Astrocyte (in vitro differentiated cells and primary cell): ENCODE data around the gene ZBTB7B. TPM values are rescaled to one million over a fixed set of nuclear protein-coding genes. Genes with fewer than 3 reads are reported as not detected.

Experiments
- DNase-seq: peaks from one replicate; pipeline ENCODE4 v3.0.0-alpha.2; 2010; ENCODE audit warnings: low read depth
- FAIRE-seq: peaks from 2 replicates; lab custom pipeline; 2011; peaks lifted over from hg19 to GRCh38; lab: Jason Lieb, UNC
- H2AFZ ChIP-seq: 2 replicates; pipeline ENCODE4 v1.6.0; 2012; ENCODE audit warnings: low read depth, low read length, inconsistent platforms
- H3K27ac ChIP-seq: 2 replicates; pipeline ENCODE4 v1.5.1; 2011; ENCODE audit warnings: low read depth, low read length, inconsistent platforms
- H3K27me3 ChIP-seq: 2 replicates; pipeline ENCODE4 v1.6.0; 2011; ENCODE audit warnings: low read length, inconsistent platforms; ENCODE audit not compliant: insufficient read depth
- H3K36me3 ChIP-seq: 2 replicates; pipeline ENCODE4 v1.5.1; 2011; ENCODE audit warnings: low read length, inconsistent platforms; ENCODE audit not compliant: insufficient read depth
- H3K4me1 ChIP-seq: 2 replicates; pipeline ENCODE4 v1.5.1; 2011; ENCODE audit warnings: low read length, inconsistent platforms; ENCODE audit not compliant: insufficient read depth
- H3K4me2 ChIP-seq: 2 replicates; pipeline ENCODE4 v1.6.0; 2012; ENCODE audit warnings: low read length, inconsistent platforms
- H3K4me3 ChIP-seq: 2 replicates; pipeline ENCODE4 v1.5.1; 2011; ENCODE audit warnings: low read depth, mild to moderate bottlenecking, low read length, inconsistent platforms; ENCODE audit not compliant: insufficient read depth
- H3K79me2 ChIP-seq: 2 replicates; pipeline ENCODE4 v1.6.0; 2012; ENCODE audit warnings: mild to moderate bottlenecking, low read length, inconsistent platforms; ENCODE audit not compliant: insufficient read depth
- H3K9ac ChIP-seq: 2 replicates; pipeline ENCODE4 v1.6.0; 2012; ENCODE audit warnings: mild to moderate bottlenecking, low read length, inconsistent platforms
- H3K9me3 ChIP-seq: 2 replicates; pipeline ENCODE4 v1.5.1; 2012; ENCODE audit warnings: low read depth, mild to moderate bottlenecking, low read length, inconsistent platforms; ENCODE audit not compliant: insufficient read depth
- H4K20me1 ChIP-seq: 2 replicates; pipeline ENCODE4 v1.6.0; 2012; ENCODE audit warnings: low read length, inconsistent platforms; ENCODE audit not compliant: insufficient read depth
- H3K27ac Mint-ChIP-seq: one replicate; pipeline ENCODE4 v1.8.0; 2021; ENCODE audit warnings: mild to moderate bottlenecking, mixed read lengths; ENCODE audit not compliant: unreplicated experiment
- H3K27me3 Mint-ChIP-seq: one replicate; pipeline ENCODE4 v1.8.0; 2021; ENCODE audit warnings: low read depth, mixed read lengths; ENCODE audit not compliant: unreplicated experiment
- H3K36me3 Mint-ChIP-seq: one replicate; pipeline ENCODE4 v1.8.0; 2021; ENCODE audit warnings: low read depth, mixed read lengths; ENCODE audit not compliant: unreplicated experiment
- H3K4me1 Mint-ChIP-seq: one replicate; pipeline ENCODE4 v1.8.0; 2021; ENCODE audit warnings: low read depth, mixed read lengths; ENCODE audit not compliant: unreplicated experiment
- H3K4me3 Mint-ChIP-seq: one replicate; pipeline ENCODE4 v1.8.0; 2021; ENCODE audit warnings: mild to moderate bottlenecking, moderate library complexity, mixed read lengths; ENCODE audit not compliant: unreplicated experiment
- H3K9me3 Mint-ChIP-seq: one replicate; pipeline ENCODE4 v1.8.0; 2021; ENCODE audit warnings: mild to moderate bottlenecking, mixed read lengths; ENCODE audit not compliant: unreplicated experiment
- EZH2 ChIP-seq: IDR thresholded peaks from 2 replicates; pipeline ENCODE4 v1.6.1; 2012; ENCODE audit warnings: mild to moderate bottlenecking, low read length, inconsistent platforms; ENCODE audit not compliant: insufficient read depth
- total RNA-seq: library from RNA; stranded (reverse); gene quantifications from 2 replicates; pipeline ENCODE4 v1.2.1, GENCODE V29; 2021
- TF ChIP-seq, protein P1 (sequence below): IDR thresholded peaks from 2 replicates; pipeline ENCODE4 v1.5.1; 2011; ENCODE audit warnings: low read depth, mild to moderate bottlenecking, inconsistent platforms, low read length, moderate library complexity; ENCODE audit not compliant: insufficient read depth

The ZBTB7B gene
- total RNA-seq, 1 donor from 2014 or later: 46.1 TPM

DNA sequence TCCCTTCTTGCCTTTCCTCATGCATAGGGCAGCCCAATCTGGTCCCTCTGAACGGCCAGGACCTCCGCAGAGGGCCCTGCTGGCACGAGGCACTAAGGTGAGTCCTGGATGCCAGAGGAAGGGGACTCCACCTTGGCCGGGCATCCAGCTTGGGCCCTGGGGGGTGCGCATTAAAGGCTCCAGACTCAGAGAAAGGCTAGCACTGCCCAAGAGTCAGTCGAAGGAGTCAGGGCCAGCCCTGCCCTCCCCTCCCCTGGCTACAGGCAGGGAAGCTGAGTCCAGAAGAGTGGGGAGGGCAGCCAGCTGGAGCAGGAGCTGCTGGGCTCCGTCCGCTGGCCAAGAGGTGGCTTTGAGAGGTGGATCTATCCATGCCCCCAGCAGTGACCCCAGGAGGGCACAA, 58.1 kb downstream of the ZBTB7B start:
- peaks cover 32% of the 10 kb centered on the region for H4K20me1 ChIP-seq
- peaks cover 13% of the 10 kb centered on the region for H3K79me2 ChIP-seq
- H3K36me3 Mint-ChIP-seq: peaks cover 13% of the 10 kb centered on the region
- H3K4me2 ChIP-seq: no peak overlapping the region
- no peaks in the 10 kb centered on the region for H3K9me3 Mint-ChIP-seq
- H3K9me3 ChIP-seq: no peaks in the 10 kb centered on the region
- H3K27me3 ChIP-seq: no peaks in the 10 kb centered on the region
- no peaks in the 10 kb centered on the region for H3K27me3 Mint-ChIP-seq
- H3K4me3 ChIP-seq: no peak overlapping the region
- DNase-seq: no peak
- no peak overlapping the region for H3K9ac ChIP-seq
- H3K4me3 Mint-ChIP-seq: no peak overlapping the region
- H3K27ac Mint-ChIP-seq: no peak overlapping the region
- H3K4me1 ChIP-seq: peaks cover 23% of the 10 kb centered on the region
- H3K4me1 Mint-ChIP-seq: peaks cover 5% of the 10 kb centered on the region
- H3K36me3 ChIP-seq: peaks cover 4% of the 10 kb centered on the region
- H3K27ac ChIP-seq: no peak overlapping the region
- H2AFZ ChIP-seq: no peak overlapping the region
- no peak for TF ChIP-seq EZH2
- TF ChIP-seq, protein P1, sequence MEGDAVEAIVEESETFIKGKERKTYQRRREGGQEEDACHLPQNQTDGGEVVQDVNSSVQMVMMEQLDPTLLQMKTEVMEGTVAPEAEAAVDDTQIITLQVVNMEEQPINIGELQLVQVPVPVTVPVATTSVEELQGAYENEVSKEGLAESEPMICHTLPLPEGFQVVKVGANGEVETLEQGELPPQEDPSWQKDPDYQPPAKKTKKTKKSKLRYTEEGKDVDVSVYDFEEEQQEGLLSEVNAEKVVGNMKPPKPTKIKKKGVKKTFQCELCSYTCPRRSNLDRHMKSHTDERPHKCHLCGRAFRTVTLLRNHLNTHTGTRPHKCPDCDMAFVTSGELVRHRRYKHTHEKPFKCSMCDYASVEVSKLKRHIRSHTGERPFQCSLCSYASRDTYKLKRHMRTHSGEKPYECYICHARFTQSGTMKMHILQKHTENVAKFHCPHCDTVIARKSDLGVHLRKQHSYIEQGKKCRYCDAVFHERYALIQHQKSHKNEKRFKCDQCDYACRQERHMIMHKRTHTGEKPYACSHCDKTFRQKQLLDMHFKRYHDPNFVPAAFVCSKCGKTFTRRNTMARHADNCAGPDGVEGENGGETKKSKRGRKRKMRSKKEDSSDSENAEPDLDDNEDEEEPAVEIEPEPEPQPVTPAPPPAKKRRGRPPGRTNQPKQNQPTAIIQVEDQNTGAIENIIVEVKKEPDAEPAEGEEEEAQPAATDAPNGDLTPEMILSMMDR: no peak
- FAIRE-seq: no peak

DNA sequence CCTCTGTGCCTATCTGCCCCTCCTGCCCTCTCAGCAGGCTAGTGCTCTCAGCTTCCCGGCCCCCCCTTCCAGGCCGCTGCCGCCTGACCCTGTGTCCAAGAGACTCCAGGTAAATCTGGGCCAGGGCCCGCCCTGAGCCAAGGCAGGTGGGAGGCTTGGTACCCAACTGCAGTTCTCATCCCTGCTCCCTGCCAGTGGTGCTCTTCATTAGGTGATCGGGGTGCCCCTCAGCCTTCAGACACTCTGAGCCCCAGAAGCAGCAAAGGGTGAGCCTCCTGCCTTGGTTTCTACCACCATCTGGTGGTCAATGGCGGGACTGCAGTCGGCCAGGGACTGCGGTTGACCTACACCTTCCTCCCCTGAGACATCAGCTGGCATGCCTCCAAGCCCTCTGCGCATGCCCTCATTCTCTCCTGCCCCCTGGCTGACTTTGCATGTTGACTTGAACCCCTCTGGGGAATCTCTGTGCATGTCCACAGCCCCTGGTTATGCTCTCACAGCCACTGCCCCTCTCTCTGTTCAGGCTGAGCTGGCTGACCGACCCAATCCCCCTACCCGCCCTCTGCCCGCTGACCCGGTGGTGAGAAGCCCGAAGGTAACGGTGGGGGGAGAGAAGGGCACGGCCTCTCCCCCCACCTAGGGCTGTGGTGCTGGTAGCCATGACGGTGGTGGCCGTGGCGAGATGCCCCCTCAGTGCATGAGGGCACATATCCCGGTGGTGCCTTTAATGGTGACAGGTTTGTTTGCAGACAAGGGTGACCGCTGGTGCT, 59.0 kb downstream of the ZBTB7B start:
- no peaks in the 10 kb centered on the region for H3K9me3 ChIP-seq
- Mint-ChIP-seq H3K4me3 (peak overlapping the region; percentile 71), H3K27me3 (no peaks in the 10 kb centered on the region), H3K27ac (no peak overlapping the region), H3K4me1 (peaks cover 5% of the 10 kb centered on the region), H3K9me3 (no peaks in the 10 kb centered on the region), H3K36me3 (peaks cover 5% of the 10 kb centered on the region)
- FAIRE-seq (no peak), DNase-seq (peak; percentile 39)
- H3K79me2 ChIP-seq: peaks cover 18% of the 10 kb centered on the region
- peaks cover 4% of the 10 kb centered on the region for H3K36me3 ChIP-seq
- H3K4me1 ChIP-seq: peaks cover 23% of the 10 kb centered on the region
- H4K20me1 ChIP-seq: peaks cover 40% of the 10 kb centered on the region
- peak overlapping the region; percentile 97 for H3K4me2 ChIP-seq
- H3K27me3 ChIP-seq: no peaks in the 10 kb centered on the region
- TF ChIP-seq EZH2: no peak
- TF ChIP-seq, protein P1: peak; percentile 98
- H3K27ac ChIP-seq: no peak overlapping the region
- peak overlapping the region; percentile 37 for H3K9ac ChIP-seq
- peak overlapping the region; percentile 18 for H2AFZ ChIP-seq
- H3K4me3 ChIP-seq: no peak overlapping the region

DNA sequence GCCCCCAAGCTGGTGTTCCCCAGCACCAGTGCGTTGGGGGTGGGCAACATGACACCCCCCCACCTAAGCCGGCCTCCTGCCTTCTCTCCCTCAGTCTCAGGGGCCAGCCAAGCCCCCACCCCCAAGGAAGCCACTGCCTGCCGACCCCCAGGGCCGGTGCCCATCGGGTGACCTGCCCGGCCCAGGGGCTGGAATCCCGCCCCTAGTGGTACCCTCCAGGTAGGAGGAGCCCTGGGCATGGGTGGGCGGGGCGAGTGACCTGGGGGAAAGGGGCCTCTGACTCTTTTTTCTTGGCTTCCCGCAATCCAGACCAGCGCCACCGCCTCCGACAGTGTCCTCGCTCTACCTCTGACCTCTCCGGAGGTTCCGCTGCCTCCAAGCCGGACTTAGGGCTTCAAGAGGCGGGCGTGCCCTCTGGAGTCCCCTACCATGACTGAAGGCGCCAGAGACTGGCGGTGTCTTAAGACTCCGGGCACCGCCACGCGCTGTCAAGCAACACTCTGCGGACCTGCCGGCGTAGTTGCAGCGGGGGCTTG, 59.6 kb downstream of the ZBTB7B start:
- H3K4me3 ChIP-seq: no peak overlapping the region
- H3K4me2 ChIP-seq: peak overlapping the region; percentile 97
- no peaks in the 10 kb centered on the region for H3K9me3 ChIP-seq
- peaks cover 18% of the 10 kb centered on the region for H3K79me2 ChIP-seq
- H2AFZ ChIP-seq: peak overlapping the region; percentile 18
- Mint-ChIP-seq H3K4me3 (peak overlapping the region; percentile 71), H3K4me1 (peaks cover 5% of the 10 kb centered on the region), H3K36me3 (peaks cover 9% of the 10 kb centered on the region), H3K27me3 (no peaks in the 10 kb centered on the region), H3K9me3 (no peaks in the 10 kb centered on the region), H3K27ac (no peak overlapping the region)
- H3K9ac ChIP-seq: no peak overlapping the region
- no peak for DNase-seq
- no peak for TF ChIP-seq EZH2
- TF ChIP-seq, protein P1: no peak
- H3K4me1 ChIP-seq: peaks cover 23% of the 10 kb centered on the region
- no peak for FAIRE-seq
- no peak overlapping the region for H3K27ac ChIP-seq
- no peaks in the 10 kb centered on the region for H3K27me3 ChIP-seq
- peaks cover 4% of the 10 kb centered on the region for H3K36me3 ChIP-seq
- peaks cover 45% of the 10 kb centered on the region for H4K20me1 ChIP-seq
